B cell (primary cell): ENCODE measurements around the gene SYCP2. TPM values are rescaled to one million over a fixed set of nuclear protein-coding genes. Genes with fewer than 3 reads are reported as not detected.

Source experiments
- ATAC-seq: fragments of 200-7000 bp; cut with Tn5 transposase; one replicate; pipeline ENCODE4 v1.10.0; 2021; ENCODE audit warnings: low read depth, mild to moderate bottlenecking, moderate number of reproducible peaks, moderate library complexity
- CTCF ChIA-PET: fragments of 350-600 bp; sonication (Branson Sonifier 250); formaldehyde crosslinking; loops from one replicate; lab custom pipeline; 2021; ENCODE audit warnings: antibody characterized with exemption, inconsistent platforms; lab: Charles Lee
- POLR2A ChIA-PET: fragments of 350-600 bp; sonication (Branson Sonifier 250); formaldehyde crosslinking; loops from one replicate; lab custom pipeline; 2021; ENCODE audit warnings: antibody characterized with exemption; lab: Charles Lee
- DNase-seq: peaks from one replicate; pipeline ENCODE4 v3.0.0; 2013
- H2AFZ ChIP-seq: 2 replicates; pipeline ENCODE4 v1.6.1; 2012; ENCODE audit warnings: mild to moderate bottlenecking, low read depth, low read length; ENCODE audit not compliant: insufficient read depth, poor library complexity, severe bottlenecking
- H3K27ac ChIP-seq, 2 donors: 1 replicate in 1 of 2; 2 replicates in 1 of 2; pipeline ENCODE4 v1.5.1; 2012 to 2013; ENCODE audit warnings: low read length in 2 of 2, mild to moderate bottlenecking in 2 of 2, moderate library complexity in 1 of 2
- H3K27me3 ChIP-seq, 4 experiments: fragments of 200-600 bp in 1 of 4; sonication (generic) in 1 of 4; replicated peaks in 1 of 4; 1 replicate in 2 of 4; 2 replicates in 2 of 4; pipeline versions ENCODE4 v1.6.1 to v1.7.0; 2013 to 2016; ENCODE audit warnings: low read length in 3 of 4, mild to moderate bottlenecking in 2 of 4, mixed read lengths in 1 of 4, moderate library complexity in 1 of 4; ENCODE audit not compliant: insufficient read depth in 4 of 4, control insufficient read depth in 3 of 4; ENCODE audit errors: control extremely low read depth in 1 of 4
- H3K36me3 ChIP-seq, 2 experiments: replicated peaks in 1 of 2; 1 replicate in 1 of 2; 2 replicates in 1 of 2; pipeline versions ENCODE4 v1.6.1 to v1.7.1; 2013; ENCODE audit warnings: low read length in 1 of 2; ENCODE audit not compliant: insufficient read depth in 2 of 2, control insufficient read depth in 1 of 2; ENCODE audit errors: control extremely low read depth in 1 of 2, extremely low read depth in 1 of 2
- H3K4me1 ChIP-seq, 2 donors: fragments of 200-600 bp in 1 of 2; sonication (generic) in 1 of 2; 1 replicate in 1 of 2; 2 replicates in 1 of 2; pipeline versions ENCODE4 v1.5.1 to v1.6.1; 2013 to 2017; ENCODE audit warnings: low read length in 2 of 2; ENCODE audit not compliant: control insufficient read depth in 2 of 2, insufficient read depth in 2 of 2
- H3K4me2 ChIP-seq: replicated peaks from 2 replicates; pipeline ENCODE3; 2012; ENCODE audit warnings: mild to moderate bottlenecking, low read depth, low read length; ENCODE audit not compliant: poor library complexity, severe bottlenecking
- H3K4me3 ChIP-seq, 5 experiments: fragments of 200-600 bp in 1 of 5; sonication (generic) in 1 of 5; 1 replicate in 3 of 5; 2 replicates in 2 of 5; pipeline versions ENCODE4 v1.5.1 to v1.7.0; 2011 to 2016; ENCODE audit warnings: low read length in 4 of 5, mild to moderate bottlenecking in 4 of 5, low read depth in 2 of 5, control low read depth in 1 of 5, moderate library complexity in 1 of 5; ENCODE audit not compliant: insufficient read depth in 1 of 5; ENCODE audit errors: control extremely low read depth in 1 of 5, extremely low read depth in 1 of 5
- H3K79me2 ChIP-seq: fragments of 200-600 bp; sonication (generic); one replicate; pipeline ENCODE4 v1.6.0; 2016; ENCODE audit warnings: low read length; ENCODE audit not compliant: control insufficient read depth, insufficient read depth
- H3K9ac ChIP-seq: fragments of 200-600 bp; sonication (generic); 2 replicates; pipeline ENCODE4 v1.6.1; 2017; ENCODE audit warnings: mild to moderate bottlenecking, low read length, moderate library complexity
- H3K9me3 ChIP-seq, 3 donors: one replicate each; pipeline versions ENCODE4 v1.6.1 to v1.7.1; 2013; ENCODE audit warnings: low read length in 2 of 3; ENCODE audit not compliant: control insufficient read depth in 2 of 3, insufficient read depth in 1 of 3; ENCODE audit errors: control extremely low read depth in 1 of 3
- H4K20me1 ChIP-seq: 2 replicates; pipeline ENCODE4 v1.6.0; 2012; ENCODE audit warnings: mild to moderate bottlenecking, low read length; ENCODE audit not compliant: insufficient read depth, control insufficient read depth, poor library complexity, severe bottlenecking
- H3K27ac Mint-ChIP-seq: one replicate; pipeline ENCODE4 v1.8.0; 2021; ENCODE audit warnings: mixed read lengths
- H3K27me3 Mint-ChIP-seq: one replicate; pipeline ENCODE4 v1.8.0; 2021; ENCODE audit warnings: mixed read lengths
- H3K4me1 Mint-ChIP-seq: one replicate; pipeline ENCODE4 v1.8.0; 2021; ENCODE audit warnings: mixed read lengths
- H3K4me3 Mint-ChIP-seq: one replicate; pipeline ENCODE4 v1.8.0; 2021; ENCODE audit warnings: mixed read lengths
- H3K9me3 Mint-ChIP-seq: one replicate; pipeline ENCODE4 v1.8.0; 2022; ENCODE audit warnings: mixed read lengths; ENCODE audit not compliant: insufficient read depth
- EZH2 ChIP-seq: IDR thresholded peaks from 2 replicates; pipeline ENCODE4 v1.6.1; 2012; ENCODE audit warnings: borderline replicate concordance, low read depth, mild to moderate bottlenecking, moderate library complexity, low read length; ENCODE audit not compliant: insufficient read depth, poor library complexity, severe bottlenecking
- WGBS: methylation state at CpG from one replicate; pipeline ENCODE4 v1.1.5; 2013; ENCODE audit warnings: missing lambda C conversion rate; ENCODE audit not compliant: insufficient coverage; 5-methylcytosine and 5-hydroxymethylcytosine counted together
- intact Hi-C: fragments of 100-400 bp; cut with micrococcal nuclease; formaldehyde crosslinking; loops from one replicate; pipeline ENCODE4 v1.10.0; 2022
- polyA plus RNA-seq: library from polyadenylated mRNA; depleted of rRNA; stranded (reverse); fragments of >200 nt; gene quantifications from 2 replicates; pipeline ENCODE4 v1.2.3, GENCODE V29; 2012
- total RNA-seq, 2 donors: library from RNA; stranded (reverse); fragments of 120-200 nt in 1 of 2; gene quantifications; 1 replicate in 1 of 2; 2 replicates in 1 of 2; pipeline versions ENCODE4 v1.2.3 to v1.2.4, GENCODE V29; 2013 to 2022
- TF ChIP-seq, protein P1 (sequence below): fragments of 200-600 bp; IDR thresholded peaks from one replicate; pipeline ENCODE4 v1.8.0; 2022; ENCODE audit warnings: antibody characterized with exemption, mild to moderate bottlenecking

SYCP2 gene
- total and polyA plus RNA-seq, 2 donors (not counting 1 experiment from before 2014, with no cell fraction given) = 0.98 to 4.5 TPM

DNA sequence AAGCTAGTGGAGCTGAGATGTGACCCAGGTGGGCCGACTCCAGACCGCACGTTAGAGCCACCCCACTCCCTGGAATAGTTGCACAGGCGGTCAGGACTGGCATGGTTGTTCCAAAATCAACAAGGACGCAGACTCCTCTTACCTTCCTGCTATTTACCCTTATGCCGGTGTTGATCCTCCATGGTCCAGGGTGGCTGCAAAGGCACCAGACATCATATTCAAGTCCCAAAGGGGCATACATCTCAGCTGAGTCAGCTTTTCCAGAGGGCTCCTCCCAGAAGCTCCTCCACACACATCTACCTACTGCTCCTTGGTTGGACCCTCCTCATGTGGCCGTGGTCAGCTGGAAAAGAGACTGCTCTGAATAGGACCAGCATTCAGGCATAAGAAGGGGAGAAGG is 112.2 kb downstream of the SYCP2 start:
- intact Hi-C loops = no loop called here
- Histone ChIP-seq H3K27ac (no peak overlapping the region), H2AFZ (no peak overlapping the region), H3K36me3 (no peaks in the 10 kb centered on the region), H3K4me3 (no peak overlapping the region), H3K79me2 (no peaks in the 10 kb centered on the region), H3K9ac (no peak overlapping the region), H3K4me1 (no peaks in the 10 kb centered on the region), H4K20me1 (no peaks in the 10 kb centered on the region), H3K27me3 (peaks cover 0 to 2% (median 0%) of the 10 kb centered on the region in 4 experiments), H3K4me2 (no peak overlapping the region), H3K9me3 (peaks cover 0 to 5% (median 0%) of the 10 kb centered on the region in 3 donors)
- CTCF ChIA-PET = no interaction called here
- Mint-ChIP-seq H3K27ac (no peak overlapping the region), H3K27me3 (peaks cover 7% of the 10 kb centered on the region), H3K4me1 (no peaks in the 10 kb centered on the region), H3K9me3 (no peaks in the 10 kb centered on the region), H3K4me3 (no peak overlapping the region)
- 92% methylated on average over 7 of the region's 7 CpGs for WGBS
- no peak for TF ChIP-seq EZH2
- TF ChIP-seq, protein P1, sequence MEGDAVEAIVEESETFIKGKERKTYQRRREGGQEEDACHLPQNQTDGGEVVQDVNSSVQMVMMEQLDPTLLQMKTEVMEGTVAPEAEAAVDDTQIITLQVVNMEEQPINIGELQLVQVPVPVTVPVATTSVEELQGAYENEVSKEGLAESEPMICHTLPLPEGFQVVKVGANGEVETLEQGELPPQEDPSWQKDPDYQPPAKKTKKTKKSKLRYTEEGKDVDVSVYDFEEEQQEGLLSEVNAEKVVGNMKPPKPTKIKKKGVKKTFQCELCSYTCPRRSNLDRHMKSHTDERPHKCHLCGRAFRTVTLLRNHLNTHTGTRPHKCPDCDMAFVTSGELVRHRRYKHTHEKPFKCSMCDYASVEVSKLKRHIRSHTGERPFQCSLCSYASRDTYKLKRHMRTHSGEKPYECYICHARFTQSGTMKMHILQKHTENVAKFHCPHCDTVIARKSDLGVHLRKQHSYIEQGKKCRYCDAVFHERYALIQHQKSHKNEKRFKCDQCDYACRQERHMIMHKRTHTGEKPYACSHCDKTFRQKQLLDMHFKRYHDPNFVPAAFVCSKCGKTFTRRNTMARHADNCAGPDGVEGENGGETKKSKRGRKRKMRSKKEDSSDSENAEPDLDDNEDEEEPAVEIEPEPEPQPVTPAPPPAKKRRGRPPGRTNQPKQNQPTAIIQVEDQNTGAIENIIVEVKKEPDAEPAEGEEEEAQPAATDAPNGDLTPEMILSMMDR = no peak
- POLR2A ChIA-PET = no interaction called here
- ATAC-seq (no peak), DNase-seq (no peak)

DNA sequence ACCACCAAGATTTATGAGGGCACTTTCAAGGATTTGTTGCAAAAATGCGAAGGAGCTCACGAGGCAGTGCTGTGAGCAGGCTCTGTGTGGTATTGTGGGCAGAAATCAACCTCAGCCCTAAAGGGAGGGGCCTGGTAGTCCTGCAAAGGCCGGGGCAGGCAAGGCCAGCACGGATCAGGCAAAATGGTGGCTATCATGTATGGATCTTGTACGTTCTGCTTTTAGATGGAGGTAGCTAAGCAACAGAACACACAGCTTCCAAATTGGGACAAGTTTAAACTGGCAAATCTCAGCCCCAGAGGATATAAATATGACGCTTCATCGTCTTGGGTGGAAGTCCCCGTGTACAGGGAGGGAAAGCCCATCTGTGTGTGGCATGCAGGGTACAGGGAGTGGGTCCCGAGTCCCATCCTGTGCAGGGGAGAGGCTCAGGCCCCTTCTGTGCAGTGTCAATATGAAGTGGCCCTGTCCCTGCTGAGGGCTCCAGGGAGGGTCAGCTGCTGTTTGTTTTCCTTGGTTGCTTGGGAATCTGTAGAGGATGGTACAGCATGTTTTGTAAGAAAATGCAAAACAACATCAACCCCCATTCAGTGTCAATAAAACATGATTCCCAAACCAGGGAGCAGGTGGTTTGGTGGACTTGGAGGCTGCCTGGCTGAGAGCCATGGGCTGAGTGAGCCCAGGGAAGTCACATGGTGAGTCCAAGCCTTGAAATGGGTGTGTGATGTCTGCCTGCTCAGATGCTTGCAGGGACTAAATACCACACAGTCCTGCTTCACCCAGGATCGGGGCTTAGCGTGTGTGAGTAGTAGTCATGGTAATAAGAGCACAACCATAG is 113.0 kb downstream of the SYCP2 start:
- H3K9me3 Mint-ChIP-seq = no peaks in the 10 kb centered on the region
- H3K36me3 ChIP-seq = no peaks in the 10 kb centered on the region
- CTCF ChIA-PET = no interaction called here
- H2AFZ ChIP-seq = no peak overlapping the region
- no peak overlapping the region for H3K4me2 ChIP-seq
- H3K4me3 Mint-ChIP-seq = no peak overlapping the region
- no peak overlapping the region for H3K27ac Mint-ChIP-seq
- no peak overlapping the region for H3K9ac ChIP-seq
- H3K4me3 ChIP-seq = no peak overlapping the region
- no peaks in the 10 kb centered on the region for H3K4me1 Mint-ChIP-seq
- no peaks in the 10 kb centered on the region for H3K79me2 ChIP-seq
- ATAC-seq (no peak), DNase-seq (no peak)
- H4K20me1 ChIP-seq = no peaks in the 10 kb centered on the region
- TF ChIP-seq, protein P1 = no peak
- no peak for TF ChIP-seq EZH2
- intact Hi-C loops = no loop called here
- peaks cover 0 to 2% (median 0%) of the 10 kb centered on the region in 4 experiments for H3K27me3 ChIP-seq
- H3K27me3 Mint-ChIP-seq = peaks cover 5% of the 10 kb centered on the region
- no peaks in the 10 kb centered on the region for H3K9me3 ChIP-seq
- H3K27ac ChIP-seq = no peak overlapping the region
- POLR2A ChIA-PET = no interaction called here
- H3K4me1 ChIP-seq = no peaks in the 10 kb centered on the region
- WGBS = 71% methylated on average over 9 of the region's 11 CpGs
